GM18498 (cell line): Measurements from ENCODE around the gene GPR89A.
A peak's percentile ranks its signal among the peaks of the same experiment; 100 is the strongest.
"Not testable (repeated sequence)": the region's sequence is repeated elsewhere in the genome, so short reads cannot be mapped to it uniquely, and the experiment has no call there.

Source experiments
- ATAC-seq: cut with Tn5 transposase; IDR thresholded peaks from one replicate; pipeline ENCODE4 v1.9.1; 2021; ENCODE audit warnings: mild to moderate bottlenecking, moderate library complexity; ENCODE audit not compliant: unreplicated experiment

The GPR89A gene

DNA sequence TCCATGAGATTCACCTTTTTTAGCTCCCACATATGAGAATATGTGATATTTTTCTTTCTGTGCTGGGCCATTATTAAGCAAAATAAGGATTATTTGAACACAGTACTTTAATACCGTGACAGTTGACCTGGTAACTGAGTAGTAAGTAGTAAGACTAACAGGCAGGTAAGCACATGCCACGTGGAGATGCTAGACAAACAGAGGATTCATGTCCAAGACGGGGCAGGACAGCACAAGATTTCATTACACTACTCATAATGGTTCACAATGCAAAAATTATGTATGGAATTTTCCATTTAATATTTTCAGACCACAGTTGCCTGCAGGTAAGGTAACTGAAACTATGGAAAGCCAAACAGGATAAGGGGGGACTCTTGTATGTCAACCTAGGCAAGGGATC lies 77.1 kb downstream of the GPR89A start:
- not testable (repeated sequence) for ATAC-seq

DNA sequence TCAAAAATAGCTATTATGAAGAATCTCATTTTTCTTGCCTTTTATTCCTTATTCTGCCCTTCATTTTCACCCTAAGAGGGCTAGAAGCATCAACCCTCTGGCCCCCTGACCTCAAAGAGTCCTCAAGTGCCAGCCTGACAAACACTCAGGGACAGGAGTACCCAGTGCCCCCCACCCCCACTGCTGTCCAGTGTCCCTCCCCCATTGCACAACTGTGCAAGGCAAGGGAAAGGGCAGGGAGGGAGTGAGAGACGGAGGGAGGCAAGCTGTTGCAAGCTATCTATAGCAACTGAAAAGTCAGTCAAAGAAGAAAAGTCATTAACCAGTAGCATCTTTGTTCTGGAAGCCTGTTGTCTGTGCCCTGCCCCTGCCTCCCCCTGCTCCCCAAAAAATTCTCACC lies 78.3 kb downstream of the GPR89A start:
- ATAC-seq, result not testable (repeated sequence)

DNA sequence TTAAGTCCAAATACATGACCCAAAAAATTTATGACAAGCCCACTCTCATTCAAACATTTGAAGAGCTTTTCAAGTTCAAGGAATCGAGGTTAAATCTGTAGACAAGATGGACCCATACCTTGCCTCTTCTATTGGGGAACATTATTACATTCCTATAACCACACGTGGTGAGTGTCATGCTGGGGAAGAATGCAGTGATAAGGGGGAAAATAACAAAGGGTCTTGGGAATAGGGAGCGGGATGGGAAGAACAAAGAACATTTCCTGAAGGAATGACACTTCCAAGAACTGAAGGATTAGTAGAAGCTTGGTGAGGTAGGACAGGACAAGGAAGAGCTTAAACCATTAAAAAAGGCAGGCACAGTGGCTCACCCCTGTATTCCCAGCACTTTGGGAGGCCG lies 80.5 kb downstream of the GPR89A start:
- no peak for ATAC-seq

DNA sequence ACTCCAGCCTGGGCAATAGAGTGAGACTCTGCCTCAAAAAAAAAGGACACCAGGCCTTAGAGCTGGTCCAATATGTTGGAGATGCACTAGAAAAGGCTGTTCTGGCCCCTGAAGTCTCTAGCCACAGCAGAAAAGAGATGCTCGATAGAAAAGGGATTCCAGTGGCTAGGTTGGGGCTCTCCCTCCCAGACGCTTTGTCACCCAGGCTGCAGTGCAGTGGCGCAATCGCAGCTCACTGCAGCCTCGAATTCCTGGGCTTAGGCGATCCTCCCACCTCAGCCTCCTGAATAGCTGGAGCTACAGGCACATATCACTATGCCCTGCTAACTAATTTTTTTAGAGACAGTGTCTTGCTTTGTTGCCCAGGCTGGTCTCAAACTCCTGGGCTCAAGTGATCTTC lies 81.1 kb downstream of the GPR89A start:
- ATAC-seq, result no peak

DNA sequence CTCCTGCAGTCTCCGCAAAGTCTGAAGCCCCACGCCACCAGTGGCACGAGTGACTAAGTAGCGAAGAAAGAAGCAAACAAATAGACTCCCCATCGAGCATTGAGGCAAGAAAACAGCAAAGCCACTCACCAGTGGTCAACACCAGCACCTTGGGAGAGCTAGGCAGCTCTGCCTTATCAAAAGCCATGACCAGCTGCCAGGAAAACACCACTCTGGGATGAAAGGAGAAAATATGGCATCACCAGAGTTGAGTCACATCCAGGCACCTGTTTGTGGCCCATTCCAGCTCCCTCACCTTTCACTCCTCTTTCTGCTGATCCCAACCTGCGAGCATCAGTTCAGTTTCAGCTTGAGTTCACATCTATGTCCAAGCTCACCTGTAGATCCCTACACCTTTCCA lies 82.1 kb downstream of the GPR89A start:
- ATAC-seq, result no peak

DNA sequence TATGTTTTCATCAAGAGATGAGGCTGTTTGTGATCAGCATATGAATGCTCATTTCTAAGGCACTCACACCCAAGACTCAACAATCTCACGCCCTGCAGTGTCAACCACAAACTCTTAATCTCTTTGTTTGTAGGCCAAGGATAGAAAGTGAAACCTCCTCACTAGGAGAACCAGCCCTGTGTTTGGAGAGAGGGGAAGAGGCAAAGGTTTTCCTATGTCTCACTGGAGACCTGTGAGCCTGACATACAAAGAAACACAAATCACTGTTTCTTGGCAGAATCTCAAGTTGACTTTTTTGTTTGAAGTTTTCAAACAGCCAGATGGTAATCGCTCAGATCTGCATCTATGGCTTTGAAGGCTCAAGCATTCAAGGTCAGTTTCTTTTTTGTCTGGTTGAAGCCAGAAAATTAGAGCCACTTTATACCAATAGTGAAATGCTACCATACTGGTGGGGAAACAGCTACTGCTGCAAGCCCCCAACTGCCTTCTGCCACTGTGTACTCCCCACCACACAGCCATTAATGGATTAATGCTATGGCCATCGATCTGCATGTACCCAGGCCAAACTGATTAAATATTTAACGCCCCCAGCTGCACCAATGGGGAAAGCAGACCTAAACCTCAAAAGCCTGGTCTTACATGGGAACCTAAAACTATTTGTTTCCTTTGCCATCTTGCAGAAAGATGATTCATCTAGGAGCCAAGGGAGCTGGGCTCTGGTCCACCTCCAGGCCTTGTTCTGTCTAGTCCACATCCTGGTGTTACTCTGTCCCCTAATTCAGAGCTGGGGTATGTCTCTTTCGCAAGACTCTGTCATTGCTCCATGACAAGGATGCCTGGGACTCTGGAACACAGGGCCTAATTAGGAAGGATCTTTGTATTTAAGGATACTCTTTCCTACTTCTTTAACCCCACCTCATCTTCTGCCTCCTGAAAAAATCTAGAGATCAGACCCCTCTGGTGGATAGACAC lies 83.1 kb downstream of the GPR89A start:
- peak; percentile 87 for ATAC-seq

DNA sequence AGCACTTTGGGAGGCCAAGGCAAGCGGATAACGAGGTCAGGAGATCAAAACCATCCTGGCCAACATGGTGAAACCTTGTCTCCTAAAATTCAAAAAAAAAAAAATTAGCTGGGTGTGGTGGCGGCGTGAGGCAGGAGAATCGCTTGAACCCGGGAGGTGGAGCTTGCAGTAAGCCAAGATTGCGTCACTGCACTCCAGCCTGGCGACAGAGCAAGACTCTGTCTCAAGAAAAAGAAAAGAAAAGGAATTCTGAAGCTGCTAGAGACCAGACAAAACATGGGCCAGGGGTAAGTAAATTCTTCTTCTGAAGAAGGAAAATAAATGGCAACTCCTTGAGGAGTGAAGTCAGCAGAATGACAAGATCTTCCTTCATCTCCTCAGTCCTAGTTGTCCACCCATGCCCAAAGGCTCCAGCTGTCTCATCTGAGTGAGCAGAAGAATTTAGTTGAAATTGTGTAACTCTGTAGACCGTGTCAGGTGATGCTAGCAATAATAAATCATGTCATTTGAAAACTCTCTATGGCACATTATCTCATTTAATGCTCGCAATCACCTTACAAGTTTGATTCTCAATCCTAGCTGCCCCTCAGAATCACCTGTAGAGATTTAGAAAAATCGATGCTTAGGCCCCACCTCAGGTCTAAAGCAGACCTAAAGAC lies 85.1 kb downstream of the GPR89A start:
- no peak for ATAC-seq

DNA sequence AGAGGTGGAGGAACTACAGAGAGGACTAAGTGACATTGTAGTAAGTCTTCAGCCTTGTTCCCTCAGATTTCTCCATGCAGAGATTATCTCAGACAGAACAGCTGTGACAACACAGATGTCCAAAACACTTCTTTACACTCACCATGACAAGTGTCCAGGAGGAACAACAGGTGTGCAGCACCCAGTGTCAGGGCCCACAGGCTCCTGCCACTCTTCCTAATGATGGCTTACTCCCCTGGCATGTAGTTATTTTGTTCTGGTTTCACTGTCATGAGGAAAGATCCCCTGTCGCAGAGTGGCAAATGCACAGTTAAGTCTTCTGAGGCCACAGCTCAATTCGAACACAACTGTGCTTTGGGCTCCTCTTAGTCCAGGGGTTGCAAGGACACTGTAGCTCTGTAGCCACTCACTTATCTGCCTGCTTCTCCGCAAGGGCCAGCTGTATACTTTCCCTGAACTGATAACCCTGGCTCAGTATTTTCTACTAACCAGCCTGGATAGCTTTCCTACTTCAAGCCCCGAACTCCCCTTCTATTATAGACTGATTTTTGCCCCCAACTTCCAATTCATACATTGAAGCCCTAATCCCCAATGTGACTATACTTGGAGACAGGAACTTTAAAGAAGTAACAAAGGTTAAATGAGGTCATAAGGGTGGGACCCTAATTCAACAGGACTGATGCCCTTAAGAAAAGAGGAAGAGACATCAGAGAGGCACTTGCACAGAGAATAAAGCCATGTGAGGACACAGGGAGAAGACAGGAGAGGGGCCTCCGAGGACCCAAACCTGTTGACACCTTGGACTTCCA lies 88.2 kb downstream of the GPR89A start:
- no peak for ATAC-seq

DNA sequence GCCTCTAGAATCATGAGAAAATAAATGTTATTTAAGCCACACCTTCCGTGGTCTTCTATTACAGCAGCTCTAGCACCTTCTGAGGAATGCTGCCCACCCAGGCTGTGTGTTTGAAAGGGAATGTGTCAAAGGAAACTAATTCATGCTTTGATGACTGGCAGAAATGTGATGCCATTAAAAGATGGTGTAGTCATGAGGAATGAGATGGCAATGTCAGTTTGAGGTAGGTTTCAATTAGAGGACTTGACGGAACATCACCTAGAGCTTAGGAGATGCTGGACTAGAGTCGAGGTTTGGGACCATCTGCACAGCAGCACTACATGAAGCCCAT lies 88.8 kb downstream of the GPR89A start:
- ATAC-seq, result no peak

DNA sequence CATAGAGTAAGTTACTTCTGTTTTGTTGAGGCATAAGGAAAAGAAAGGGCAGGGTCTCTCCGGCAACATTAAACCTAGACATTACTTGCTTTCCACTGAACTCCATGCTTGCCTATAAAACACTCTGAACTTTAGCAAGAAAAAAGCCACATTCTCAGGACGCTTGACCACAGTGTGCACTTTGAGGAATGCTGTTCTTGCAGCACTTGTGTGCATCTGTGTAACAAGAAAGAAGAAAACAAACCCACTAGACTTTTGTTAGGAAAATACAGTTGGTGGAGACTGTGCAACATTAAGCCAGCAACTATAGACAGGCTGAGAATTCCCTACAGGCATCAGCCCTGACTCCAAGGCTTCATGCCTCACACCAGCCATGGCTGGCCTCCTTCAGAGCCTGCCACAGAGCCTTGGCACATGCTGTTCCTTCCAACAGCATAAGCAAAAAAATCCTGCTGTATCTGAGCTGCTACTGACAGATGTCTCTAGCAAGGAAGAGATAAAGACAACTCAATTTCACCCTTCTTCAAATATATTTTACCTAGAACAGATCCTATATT lies 93.6 kb downstream of the GPR89A start:
- no peak for ATAC-seq

DNA sequence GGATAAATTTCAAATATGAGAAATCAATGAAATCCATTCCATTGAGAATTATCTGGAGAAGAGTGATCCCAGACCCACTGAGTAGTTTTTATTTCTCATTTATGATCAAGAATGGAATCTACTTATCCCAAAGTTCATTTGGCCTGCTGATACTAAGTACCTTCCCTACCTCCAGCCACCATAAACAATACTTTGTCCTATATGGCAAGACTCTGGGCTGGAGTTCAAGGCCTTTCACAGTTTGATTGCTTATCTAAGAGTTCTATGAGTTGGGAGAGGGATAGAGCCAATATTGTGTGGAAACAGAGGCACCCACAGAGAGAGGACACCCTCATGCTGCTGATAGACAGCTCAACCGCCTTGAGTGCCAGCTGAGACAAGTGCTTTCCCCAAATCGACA lies 94.3 kb downstream of the GPR89A start:
- no peak for ATAC-seq

DNA sequence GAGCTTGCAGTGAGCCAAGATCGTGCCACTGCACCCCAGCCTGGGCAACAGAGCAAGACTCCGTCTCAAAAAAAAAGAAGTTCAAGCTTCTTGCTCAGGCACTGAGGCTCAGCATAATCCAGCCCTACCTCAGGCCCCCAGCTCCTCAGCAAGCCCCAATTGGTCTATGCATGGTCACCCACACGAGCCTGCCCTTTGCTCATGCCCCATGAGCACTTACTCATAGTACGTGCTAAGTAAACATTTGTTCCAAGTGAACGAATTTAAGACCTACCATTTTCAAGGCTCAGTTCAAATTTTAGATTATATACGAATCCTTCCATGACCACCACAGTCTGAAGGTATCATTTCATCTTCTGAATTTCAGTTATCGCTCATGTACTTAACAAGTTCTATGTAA lies 95.0 kb downstream of the GPR89A start:
- no peak for ATAC-seq

DNA sequence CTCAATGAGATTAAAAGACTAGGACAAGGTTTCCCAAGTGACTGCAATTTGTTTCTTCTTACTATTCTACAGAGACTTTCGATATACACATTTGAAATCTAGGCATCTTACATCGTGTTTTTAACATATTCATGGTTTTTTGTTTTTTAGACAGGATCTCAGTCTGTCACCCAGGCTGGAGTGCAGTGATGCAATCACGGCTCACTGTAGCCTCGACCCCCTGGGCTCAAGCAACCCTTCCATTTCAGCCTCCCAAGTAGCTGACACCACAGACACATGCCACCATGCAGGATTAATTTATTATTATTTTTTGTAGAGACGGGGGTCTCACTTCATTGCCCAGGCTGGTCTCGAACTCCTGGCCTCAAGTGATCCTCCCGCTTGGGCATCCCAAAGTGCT lies 97.8 kb downstream of the GPR89A start:
- no peak for ATAC-seq

DNA sequence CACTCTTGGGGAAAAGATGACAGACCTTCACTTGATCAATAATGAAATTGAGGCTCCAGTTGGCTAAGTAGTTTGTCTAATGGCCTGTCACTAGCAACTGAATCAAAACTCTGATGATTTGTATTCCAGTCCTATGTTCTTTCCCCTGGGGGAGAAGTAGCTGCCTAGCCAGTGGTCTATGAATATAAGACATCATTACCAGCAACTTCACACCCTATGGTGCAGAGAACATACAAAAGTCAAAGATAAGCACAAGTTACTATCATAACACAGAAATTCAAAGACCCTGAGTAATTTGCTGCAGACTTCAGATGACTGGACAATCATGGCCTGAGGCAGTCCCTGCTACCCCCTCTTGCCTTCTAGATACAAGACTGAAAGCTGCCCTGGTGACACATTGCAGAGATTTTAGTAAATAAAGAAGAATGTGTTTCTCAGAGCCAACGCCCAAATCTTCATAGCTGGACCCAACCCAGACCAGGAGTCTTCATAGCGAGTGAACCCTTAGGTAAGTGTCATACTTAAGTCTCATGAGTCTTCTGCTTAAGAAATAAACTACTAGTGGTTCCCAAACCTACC lies 98.4 kb downstream of the GPR89A start:
- ATAC-seq, result no peak

DNA sequence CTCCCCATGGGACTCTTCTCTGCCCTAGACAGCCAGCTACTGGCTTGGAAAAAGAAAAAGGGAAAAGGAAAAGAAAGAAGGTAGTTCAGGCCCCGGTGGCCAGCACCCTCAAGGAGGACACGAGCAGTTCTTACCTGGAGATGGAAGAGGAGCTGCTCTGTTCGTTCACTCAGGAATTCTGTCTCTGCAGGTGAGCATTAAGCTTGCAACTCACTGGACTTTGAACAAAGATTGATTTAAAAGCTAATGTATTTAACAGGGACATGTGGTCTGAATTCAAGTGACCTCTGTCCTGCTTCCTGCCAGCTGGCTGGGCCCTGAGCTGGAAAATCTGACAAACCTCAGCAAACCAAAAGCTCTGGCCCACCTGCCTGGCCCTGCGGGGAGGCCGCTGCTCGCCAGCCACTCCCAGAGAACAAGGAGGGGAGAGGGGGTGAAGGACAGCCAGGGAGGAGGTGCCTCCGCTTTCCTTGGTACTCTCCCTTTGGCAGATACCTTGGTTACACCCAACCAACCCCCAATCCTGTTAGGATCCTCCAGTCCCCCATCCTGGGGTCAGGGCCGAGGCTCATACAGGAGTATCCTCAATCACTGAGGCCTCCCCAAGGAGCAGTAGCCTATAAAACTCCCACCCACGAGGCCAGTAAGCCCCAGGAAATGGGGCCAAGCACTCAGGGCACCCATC lies 99.5 kb downstream of the GPR89A start, which contains the start of gene PDZK1:
Gene PDZK1 (minus strand): TSS at position 186 of the 685 bp plus-strand sequence. CDS start 19,347 bp downstream, outside the sequence.
- no peak for ATAC-seq

DNA sequence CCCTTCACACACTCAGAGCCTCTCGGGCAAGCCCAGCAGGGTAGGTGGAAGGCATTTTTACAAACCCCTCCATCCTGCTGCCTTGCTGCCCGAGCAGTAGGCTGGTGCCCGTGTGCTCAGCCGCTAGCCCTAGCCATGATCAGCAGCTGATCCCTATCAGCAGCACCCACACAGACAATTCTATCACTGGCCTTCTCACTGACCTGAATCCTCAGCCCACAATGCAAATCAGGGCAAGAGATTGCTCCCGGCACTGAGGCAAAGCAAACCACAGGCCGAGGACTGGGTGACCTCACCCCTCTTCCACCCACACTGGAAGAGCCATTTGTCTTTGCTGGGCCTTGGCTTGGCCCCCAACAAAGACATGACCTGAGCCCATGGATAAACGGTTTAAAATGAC lies 100.3 kb downstream of the GPR89A start:
- no peak for ATAC-seq

DNA sequence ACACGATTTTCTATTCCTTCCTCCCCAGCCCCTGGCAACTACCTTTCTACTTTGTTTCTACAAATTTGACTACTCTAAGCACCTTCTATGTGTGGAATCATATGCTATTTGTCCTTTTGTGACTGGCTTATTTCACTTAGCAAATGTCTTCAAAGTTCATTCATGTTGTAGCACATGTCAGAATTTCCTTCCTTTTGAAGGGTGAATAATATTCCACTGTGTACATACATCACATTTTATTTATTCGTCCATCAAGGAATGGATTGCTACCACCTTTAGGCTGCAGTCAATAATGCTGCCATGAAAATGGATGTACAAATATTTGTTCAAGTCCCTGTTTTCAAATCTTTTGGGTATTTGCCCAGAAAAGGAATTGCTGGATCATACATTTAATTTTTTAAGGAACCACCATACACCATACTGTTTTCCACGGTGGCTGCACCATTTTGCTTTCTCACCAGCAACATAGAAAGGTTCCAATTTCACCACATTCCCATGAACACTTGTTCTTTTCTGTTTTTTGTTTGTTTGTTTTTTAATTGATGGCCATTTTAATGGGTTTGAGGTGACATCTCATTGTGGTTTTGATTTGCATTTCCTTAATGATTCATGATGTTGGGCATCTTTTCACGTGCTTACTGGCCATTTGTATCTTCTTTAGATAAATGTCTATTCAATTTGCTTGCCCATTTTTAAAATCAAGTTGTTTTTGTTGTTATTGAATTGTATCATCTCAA lies 102.7 kb downstream of the GPR89A start:
- no peak for ATAC-seq

DNA sequence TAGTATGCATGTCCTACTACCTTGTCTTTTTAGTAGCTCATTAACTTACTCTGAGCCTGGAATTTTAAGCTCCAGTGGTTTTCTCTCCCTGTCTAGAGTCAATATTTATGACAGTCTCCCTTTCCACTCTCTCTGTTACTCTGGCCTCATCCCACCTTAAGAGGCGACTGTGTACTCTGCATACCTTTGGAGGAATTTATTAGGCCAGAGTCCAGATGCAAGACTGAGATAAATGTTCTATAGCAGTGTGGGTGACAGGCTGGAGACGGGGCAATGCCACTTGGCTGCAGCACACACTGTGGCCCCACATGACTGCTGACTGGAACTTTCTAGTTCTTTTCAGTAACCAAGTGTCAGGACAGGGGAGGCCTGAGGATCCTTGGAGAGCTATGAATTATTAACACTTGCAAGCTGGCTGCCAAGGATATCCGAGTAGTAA lies 103.4 kb downstream of the GPR89A start:
- ATAC-seq, result no peak

DNA sequence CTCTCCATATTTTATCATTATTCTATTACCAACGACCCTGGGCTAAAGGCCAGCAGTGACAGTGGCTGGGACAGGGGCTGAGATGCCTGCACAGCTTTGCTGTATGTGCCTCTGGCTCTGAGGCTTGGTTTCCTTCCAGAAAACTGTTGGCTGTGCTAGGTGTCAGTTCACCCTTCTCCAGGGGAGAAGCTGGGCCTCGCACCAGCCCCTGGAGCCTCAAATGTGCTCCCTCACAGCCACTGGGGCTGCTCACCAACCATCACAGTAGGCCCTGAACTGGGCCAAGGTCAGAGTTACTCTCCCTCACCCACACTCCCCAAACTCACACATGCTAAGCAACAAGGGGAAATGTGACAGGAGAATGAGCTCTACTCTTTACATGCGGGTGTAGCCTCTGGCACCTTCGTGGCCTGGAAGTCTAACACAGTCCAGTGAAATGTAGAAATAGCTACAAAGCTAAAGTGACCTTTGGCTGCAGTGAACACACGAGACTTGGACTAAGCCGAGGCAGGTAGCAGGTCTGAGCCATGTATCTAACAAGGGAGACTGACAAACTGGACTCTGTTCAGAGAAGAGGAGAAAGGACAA lies 106.8 kb downstream of the GPR89A start:
- ATAC-seq, result no peak
